Natural killer cell (primary cell): ENCODE results near the gene TADA3. TPM values are rescaled to one million over a fixed set of nuclear protein-coding genes. Genes with fewer than 3 reads are reported as not detected.

Experiments used
- ATAC-seq, 3 donors: fragments of 150-1000 bp in 2 of 3; fragments of 200-7000 bp in 1 of 3; cut with Tn5 transposase; 1 replicate in 1 of 3; 2 replicates in 2 of 3; pipeline ENCODE4 v1.10.0; 2021; ENCODE audit warnings: mild to moderate bottlenecking in 2 of 3, moderate library complexity in 2 of 3
- DNase-seq, 2 donors: peaks; one replicate each; pipeline versions ENCODE4 v3.0.0 to v3.0.0-alpha.2; 2013 to 2021; ENCODE audit warnings: mixed read lengths in 1 of 2
- H3K27ac ChIP-seq: one replicate; pipeline ENCODE4 v1.5.1; 2013; ENCODE audit warnings: mild to moderate bottlenecking, low read length
- H3K27me3 ChIP-seq: one replicate; pipeline ENCODE4 v1.6.1; 2013; ENCODE audit warnings: low read length; ENCODE audit not compliant: control insufficient read depth, insufficient read depth
- H3K36me3 ChIP-seq: one replicate; pipeline ENCODE4 v1.6.1; 2013; ENCODE audit warnings: low read length; ENCODE audit not compliant: control insufficient read depth, insufficient read depth
- H3K4me1 ChIP-seq: one replicate; pipeline ENCODE4 v1.6.1; 2013; ENCODE audit warnings: low read length; ENCODE audit not compliant: control insufficient read depth, insufficient read depth
- H3K4me3 ChIP-seq: one replicate; pipeline ENCODE4 v1.5.1; 2013; ENCODE audit warnings: low read length
- H3K9me3 ChIP-seq: one replicate; pipeline ENCODE4 v1.6.1; 2013; ENCODE audit warnings: low read length; ENCODE audit not compliant: control insufficient read depth, insufficient read depth
- H3K27ac Mint-ChIP-seq, 2 donors: one replicate each; pipeline ENCODE4 v1.8.0; 2022; ENCODE audit warnings: mild to moderate bottlenecking in 2 of 2, mixed read lengths in 2 of 2, moderate library complexity in 1 of 2
- H3K27me3 Mint-ChIP-seq, 2 donors: one replicate each; pipeline ENCODE4 v1.8.0; 2022; ENCODE audit warnings: low read depth in 2 of 2, mixed read lengths in 2 of 2
- H3K36me3 Mint-ChIP-seq: one replicate; pipeline ENCODE4 v1.8.0; 2022; ENCODE audit warnings: mixed read lengths
- H3K4me1 Mint-ChIP-seq, 2 donors: one replicate each; pipeline ENCODE4 v1.8.0; 2022; ENCODE audit warnings: mixed read lengths in 2 of 2
- H3K4me3 Mint-ChIP-seq: one replicate; pipeline ENCODE4 v1.8.0; 2022; ENCODE audit warnings: mild to moderate bottlenecking, moderate library complexity, mixed read lengths
- H3K9me3 Mint-ChIP-seq, 2 donors: one replicate each; pipeline ENCODE4 v1.8.0; 2022; ENCODE audit warnings: mixed read lengths in 2 of 2
- WGBS: methylation state at CpG from one replicate; pipeline ENCODE4 v1.1.7; 2013; ENCODE audit warnings: missing lambda C conversion rate; ENCODE audit not compliant: insufficient coverage; 5-methylcytosine and 5-hydroxymethylcytosine counted together
- intact Hi-C: fragments of 100-400 bp; cut with micrococcal nuclease; formaldehyde crosslinking; loops from one replicate; pipeline ENCODE4 v1.14.2; 2022
- total RNA-seq, 4 donors: library from RNA; stranded (reverse); fragments of 120-200 nt in 1 of 4; gene quantifications; one replicate each; pipeline versions ENCODE4 v1.2.3 to v1.2.4, GENCODE V29; 2013 to 2022
- TF ChIP-seq, protein P1 (sequence below): fragments of 200-600 bp; IDR thresholded peaks from one replicate; pipeline ENCODE4 v1.8.0; 2022; ENCODE audit warnings: antibody characterized with exemption

TADA3 gene
- total RNA-seq, 3 donors from 2014 or later (not counting 1 experiment from before 2014, with no cell fraction given), result 59.2 to 73.7 (median 69.2) TPM

DNA sequence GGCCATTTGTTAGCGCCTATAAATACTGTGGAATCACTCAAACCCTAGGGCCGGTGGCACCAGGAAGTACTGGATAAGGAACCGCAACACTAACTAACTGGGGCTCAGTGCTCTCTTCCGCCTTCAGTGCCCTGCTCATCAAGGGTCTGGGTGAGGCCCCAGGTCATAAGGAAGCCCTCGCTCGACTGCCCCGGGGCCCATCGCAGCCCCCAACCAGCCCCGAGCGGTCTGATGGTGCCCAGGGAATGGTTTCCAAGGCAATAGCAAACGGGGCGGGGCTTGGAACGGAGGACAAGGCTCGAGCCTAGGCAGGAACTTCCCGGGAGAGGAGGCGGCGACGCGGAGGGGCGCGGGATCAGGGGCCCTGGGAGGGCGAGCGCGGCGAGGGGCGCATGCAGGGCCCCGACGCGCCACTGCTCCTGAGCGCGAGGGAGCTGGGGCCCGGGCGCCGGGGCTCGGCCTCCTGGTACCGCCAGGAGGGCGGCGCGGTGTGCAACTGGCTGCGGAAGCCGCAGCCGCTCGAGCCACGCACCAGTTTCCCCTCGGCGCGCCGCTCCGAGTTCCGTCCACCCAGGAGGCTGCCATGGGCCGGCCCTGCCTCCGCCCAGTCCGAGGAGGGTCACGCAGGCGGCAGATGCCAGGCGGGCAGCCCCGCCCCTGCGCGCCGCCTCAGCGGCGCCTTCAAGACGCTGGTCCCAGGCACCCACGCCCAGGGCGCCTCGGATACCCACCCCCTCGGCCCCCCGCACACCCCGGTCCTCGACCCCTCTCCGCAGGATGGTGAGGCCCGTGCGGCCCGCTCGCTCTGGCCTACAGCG is 17.6 kb upstream of the TADA3 start, which contains the start of gene TTLL3:
Gene TTLL3, plus strand, starts transcription at position 648 of the 818 bp plus-strand sequence. CDS start 400 bp downstream, outside the sequence.
- Mint-ChIP-seq H3K4me3 (peak within 1 kb of the TSS; percentile 90), H3K36me3 (no peaks in the 10 kb centered on the region), H3K27ac (peak within 1 kb of the TSS; percentile 93), H3K9me3 (no peaks in the 10 kb centered on the region), H3K4me1 (peaks cover 39 to 58% of the 10 kb centered on the region in 2 donors), H3K27me3 (no peaks in the 10 kb centered on the region)
- H3K4me3 ChIP-seq, result peak within 1 kb of the TSS; percentile 58
- TF ChIP-seq, protein P1, sequence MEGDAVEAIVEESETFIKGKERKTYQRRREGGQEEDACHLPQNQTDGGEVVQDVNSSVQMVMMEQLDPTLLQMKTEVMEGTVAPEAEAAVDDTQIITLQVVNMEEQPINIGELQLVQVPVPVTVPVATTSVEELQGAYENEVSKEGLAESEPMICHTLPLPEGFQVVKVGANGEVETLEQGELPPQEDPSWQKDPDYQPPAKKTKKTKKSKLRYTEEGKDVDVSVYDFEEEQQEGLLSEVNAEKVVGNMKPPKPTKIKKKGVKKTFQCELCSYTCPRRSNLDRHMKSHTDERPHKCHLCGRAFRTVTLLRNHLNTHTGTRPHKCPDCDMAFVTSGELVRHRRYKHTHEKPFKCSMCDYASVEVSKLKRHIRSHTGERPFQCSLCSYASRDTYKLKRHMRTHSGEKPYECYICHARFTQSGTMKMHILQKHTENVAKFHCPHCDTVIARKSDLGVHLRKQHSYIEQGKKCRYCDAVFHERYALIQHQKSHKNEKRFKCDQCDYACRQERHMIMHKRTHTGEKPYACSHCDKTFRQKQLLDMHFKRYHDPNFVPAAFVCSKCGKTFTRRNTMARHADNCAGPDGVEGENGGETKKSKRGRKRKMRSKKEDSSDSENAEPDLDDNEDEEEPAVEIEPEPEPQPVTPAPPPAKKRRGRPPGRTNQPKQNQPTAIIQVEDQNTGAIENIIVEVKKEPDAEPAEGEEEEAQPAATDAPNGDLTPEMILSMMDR, result no peak
- no peaks in the 10 kb centered on the region for H3K9me3 ChIP-seq
- WGBS, result under 1% methylated on average over 76 of the region's 76 CpGs
- peaks cover 22% of the 10 kb centered on the region for H3K36me3 ChIP-seq
- peak within 1 kb of the TSS; percentile 90 for H3K27ac ChIP-seq
- ATAC-seq (peak; percentile 50 to 79 (median 65)), DNase-seq (peak; percentile 44 to 67)
- H3K27me3 ChIP-seq, result no peaks in the 10 kb centered on the region
- intact Hi-C loops, result loop anchor here (2.0 to 5.0 kb wide), 2 partner anchors 17 to 58 kb away; partner anchors contain the start of genes ARPC4 and TADA3
- H3K4me1 ChIP-seq, result peaks cover 31% of the 10 kb centered on the region

DNA sequence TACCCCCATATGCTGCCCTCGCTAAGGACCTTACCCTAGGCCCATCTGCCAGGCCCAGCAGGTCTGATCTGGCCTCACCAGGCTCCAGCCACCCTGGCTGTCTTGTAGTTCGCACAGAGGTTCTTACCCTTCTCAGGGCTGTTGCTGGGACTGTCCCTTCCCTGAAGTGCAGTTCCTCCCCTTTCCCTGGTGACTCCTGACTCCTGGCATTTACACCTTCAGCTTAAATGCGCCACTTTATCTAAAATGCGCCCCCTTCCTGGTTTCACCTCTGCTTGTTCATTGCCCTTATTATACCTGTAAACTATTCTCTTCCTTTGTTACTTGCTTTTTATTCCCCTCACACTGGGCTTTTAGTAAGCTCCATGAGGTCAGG is 17.0 kb upstream of the TADA3 start:
- Histone ChIP-seq H3K27ac (peak overlapping the region; percentile 90), H3K4me1 (peaks cover 31% of the 10 kb centered on the region), H3K4me3 (peak overlapping the region; percentile 58), H3K27me3 (no peaks in the 10 kb centered on the region), H3K36me3 (peaks cover 28% of the 10 kb centered on the region), H3K9me3 (no peaks in the 10 kb centered on the region)
- no peaks in the 10 kb centered on the region for H3K27me3 Mint-ChIP-seq
- intact Hi-C loops, result loop anchor here (2.0 to 5.0 kb wide), 2 partner anchors 16 to 57 kb away; partner anchors contain the start of genes ARPC4 and TADA3
- DNase-seq, result no peak
- peak in 1 of 3 donors; percentile 9 for ATAC-seq
- TF ChIP-seq, protein P1, result no peak
- H3K4me1 Mint-ChIP-seq, result peaks cover 39 to 59% of the 10 kb centered on the region in 2 donors
- peak overlapping the region; percentile 90 for H3K4me3 Mint-ChIP-seq
- no peaks in the 10 kb centered on the region for H3K9me3 Mint-ChIP-seq
- peak overlapping the region; percentile 93 for H3K27ac Mint-ChIP-seq
- 67% methylated on average over 4 of the region's 4 CpGs for WGBS
- peaks cover 3% of the 10 kb centered on the region for H3K36me3 Mint-ChIP-seq

DNA sequence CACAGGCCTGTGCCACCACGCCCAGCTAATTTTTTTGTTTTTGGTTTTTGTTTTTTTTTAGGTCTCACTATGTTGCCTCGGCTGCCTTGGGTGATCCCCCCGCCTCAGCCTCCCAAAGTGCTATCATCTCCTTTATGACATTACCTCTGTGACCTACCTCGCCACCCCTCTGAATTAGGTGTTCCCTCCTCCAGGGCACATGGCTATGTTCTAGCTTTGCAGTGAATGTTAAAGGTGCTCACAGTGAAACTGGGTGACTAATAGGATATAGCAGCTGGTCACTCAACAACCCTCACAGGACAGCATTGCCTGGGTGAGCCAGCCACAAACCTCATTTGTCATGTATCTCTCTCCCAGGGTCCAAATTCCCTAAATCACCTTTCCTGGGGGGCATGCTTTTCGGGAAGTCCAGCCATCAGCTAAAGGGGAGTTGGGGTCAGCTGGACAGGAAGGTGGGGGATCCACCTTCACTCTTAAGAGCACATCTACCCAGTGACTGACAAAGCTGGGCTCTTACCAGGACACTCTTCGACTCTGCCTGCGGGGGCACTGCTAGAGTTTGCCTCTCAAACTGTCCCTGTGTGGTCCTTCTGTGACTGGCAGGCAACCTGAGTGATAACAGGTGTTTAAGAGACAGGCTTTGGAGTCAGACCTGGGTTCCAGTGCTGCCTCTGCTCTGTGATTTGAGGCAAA is 16.2 kb upstream of the TADA3 start:
- Mint-ChIP-seq H3K9me3 (no peaks in the 10 kb centered on the region), H3K4me1 (peaks cover 42 to 66% of the 10 kb centered on the region in 2 donors), H3K27me3 (no peaks in the 10 kb centered on the region), H3K36me3 (peaks cover 10% of the 10 kb centered on the region), H3K4me3 (peak overlapping the region; percentile 90), H3K27ac (peak overlapping the region; percentile 93)
- H3K27me3 ChIP-seq, result no peaks in the 10 kb centered on the region
- intact Hi-C loops, result loop anchor here (2.0 to 5.0 kb wide), 2 partner anchors 16 to 56 kb away; partner anchors contain the start of genes ARPC4 and TADA3
- 42% methylated on average over 6 of the region's 7 CpGs for WGBS
- H3K36me3 ChIP-seq, result peaks cover 36% of the 10 kb centered on the region
- no peaks in the 10 kb centered on the region for H3K9me3 ChIP-seq
- peak; percentile 35 to 72 for DNase-seq
- H3K4me3 ChIP-seq, result no peak overlapping the region
- ATAC-seq, result peak; percentile 65 to 74 (median 65)
- peaks cover 31% of the 10 kb centered on the region for H3K4me1 ChIP-seq
- TF ChIP-seq, protein P1, result no peak
- peak overlapping the region; percentile 90 for H3K27ac ChIP-seq
